Neural cell (in vitro differentiated cells): ENCODE results near the gene MS4A4E. TPM values are rescaled to one million over a fixed set of nuclear protein-coding genes. Genes with fewer than 3 reads are reported as not detected.

Source experiments
- H2AFZ ChIP-seq: fragments of 200-600, 300-800 bp; sonication (generic), shearing (Covaris generic); 2 replicates; pipeline ENCODE4 v1.6.0; 2014; ENCODE audit warnings: low read depth, mild to moderate bottlenecking, antibody characterized with exemption, low read length, moderate library complexity
- H3F3A ChIP-seq: fragments of 200-600 bp; shearing (Covaris generic); 2 replicates; pipeline ENCODE4 v1.6.1; 2016; ENCODE audit warnings: mild to moderate bottlenecking, moderate library complexity, mixed read lengths, antibody characterized with exemption, low read length; ENCODE audit not compliant: insufficient read depth, poor library complexity, severe bottlenecking
- H3K27ac ChIP-seq: fragments of 200-600, 300-800 bp; sonication (generic), shearing (Covaris generic); 2 replicates; pipeline ENCODE4 v1.5.1; 2014; ENCODE audit warnings: mild to moderate bottlenecking, low read length, moderate library complexity
- H3K27me3 ChIP-seq: fragments of 300-800, 200-600 bp; sonication (generic), shearing (Covaris generic); 2 replicates; pipeline ENCODE4 v1.6.0; 2014; ENCODE audit warnings: mild to moderate bottlenecking, low read depth, low read length, moderate library complexity; ENCODE audit not compliant: insufficient read depth
- H3K36me3 ChIP-seq: fragments of 300-800, 200-600 bp; sonication (generic), shearing (Covaris generic); 2 replicates; pipeline ENCODE4 v1.5.1; 2014; ENCODE audit warnings: mild to moderate bottlenecking, antibody characterized with exemption, low read length, moderate library complexity; ENCODE audit not compliant: insufficient read depth
- H3K4me2 ChIP-seq: fragments of 300-800, 200-600 bp; sonication (generic), shearing (Covaris generic); 2 replicates; pipeline ENCODE4 v1.6.0; 2014; ENCODE audit warnings: mild to moderate bottlenecking, low read length
- H3K4me3 ChIP-seq: fragments of 300-800, 200-600 bp; sonication (generic), shearing (Covaris generic); 2 replicates; pipeline ENCODE4 v1.5.1; 2014; ENCODE audit warnings: mild to moderate bottlenecking, low read length, moderate library complexity
- H3K79me2 ChIP-seq: fragments of 200-600 bp; shearing (Covaris generic); replicated peaks from 2 replicates; pipeline ENCODE4 v1.6.0; 2014; ENCODE audit warnings: mild to moderate bottlenecking, low read length, moderate library complexity; ENCODE audit not compliant: insufficient read depth
- H3K9ac ChIP-seq: fragments of 300-800, 200-600 bp; sonication (generic), shearing (Covaris generic); 2 replicates; pipeline ENCODE4 v1.6.1; 2016; ENCODE audit warnings: mild to moderate bottlenecking, low read length, mixed read lengths
- H3K9me2 ChIP-seq: fragments of 200-600 bp; shearing (Covaris generic); 2 replicates; pipeline ENCODE4 v1.6.1; 2016; ENCODE audit warnings: mild to moderate bottlenecking, low read length, mixed read lengths; ENCODE audit not compliant: insufficient read depth
- H3K9me3 ChIP-seq: fragments of 200-600, 300-800 bp; sonication (generic), shearing (Covaris generic); 2 replicates; pipeline ENCODE4 v1.6.1; 2016; ENCODE audit warnings: mild to moderate bottlenecking, mixed run types, low read length, moderate library complexity, mixed read lengths
- H4K20me1 ChIP-seq: fragments of 200-600 bp; shearing (Covaris generic); 2 replicates; pipeline ENCODE4 v1.6.1; 2016; ENCODE audit warnings: mild to moderate bottlenecking, mixed run types; ENCODE audit not compliant: insufficient read depth
- CTCF ChIP-seq: fragments of 450-650 bp; IDR thresholded peaks from 2 replicates; pipeline ENCODE4 v1.5.1; 2014; ENCODE audit warnings: antibody characterized with exemption, mild to moderate bottlenecking, moderate library complexity; ENCODE audit not compliant: poor library complexity, severe bottlenecking
- EP300 ChIP-seq: fragments of 450-650 bp; conservative IDR thresholded peaks from 2 replicates; pipeline ENCODE4 v1.6.1; 2014; ENCODE audit warnings: antibody characterized with exemption, mild to moderate bottlenecking, moderate library complexity; ENCODE audit not compliant: poor library complexity, severe bottlenecking
- EZH2 ChIP-seq: fragments of 200-600, 300-800 bp; shearing (Covaris generic), sonication (generic); IDR thresholded peaks from 2 replicates; pipeline ENCODE4 v1.6.1; 2014; ENCODE audit warnings: antibody characterized with exemption, low read length, borderline replicate concordance, mild to moderate bottlenecking; ENCODE audit not compliant: insufficient read depth, poor library complexity, severe bottlenecking
- MXI1 ChIP-seq: fragments of 450-650 bp; conservative IDR thresholded peaks from 2 replicates; pipeline ENCODE4 v1.6.1; 2014; ENCODE audit warnings: antibody characterized with exemption, mild to moderate bottlenecking; ENCODE audit not compliant: poor library complexity, severe bottlenecking
- POLR2AphosphoS5 ChIP-seq: IDR thresholded peaks from 2 replicates; pipeline ENCODE4 v1.6.1; 2012
- RAD21 ChIP-seq: fragments of 450-650 bp; conservative IDR thresholded peaks from 2 replicates; pipeline ENCODE4 v1.6.1; 2014; ENCODE audit warnings: antibody characterized with exemption, mild to moderate bottlenecking, moderate library complexity
- REST ChIP-seq: IDR thresholded peaks from 2 replicates; pipeline ENCODE4 v1.6.1; 2012; ENCODE audit warnings: borderline replicate concordance
- SMC3 ChIP-seq: fragments of 450-650 bp; conservative IDR thresholded peaks from 2 replicates; pipeline ENCODE4 v1.6.1; 2014; ENCODE audit warnings: antibody characterized with exemption, mild to moderate bottlenecking, moderate library complexity; ENCODE audit not compliant: poor library complexity
- TAF1 ChIP-seq: IDR thresholded peaks from 2 replicates; pipeline ENCODE4 v1.6.1; 2012; ENCODE audit warnings: low read depth
- polyA plus RNA-seq: library from polyadenylated mRNA; depleted of rRNA; stranded (reverse); fragments of >200 nt; gene quantifications from 2 replicates; pipeline ENCODE4 v1.2.3, GENCODE V29; 2014

Gene MS4A4E
- polyA plus RNA-seq, 1 donor from 2014 or later: not detected

- H3K27ac ChIP-seq: no peak overlapping the region
- H3K9me3 ChIP-seq: peaks cover 4% of the 10 kb centered on the region
- no peaks in the 10 kb centered on the region for H3K36me3 ChIP-seq
- H3K9ac ChIP-seq: no peak overlapping the region
- H3K4me3 ChIP-seq: no peak overlapping the region
- TF ChIP-seq CTCF (no peak), MXI1 (no peak), TAF1 (no peak), RAD21 (no peak)
- no peaks in the 10 kb centered on the region for H3K27me3 ChIP-seq
- no peak overlapping the region for H2AFZ ChIP-seq
- H3K4me2 ChIP-seq: no peak overlapping the region
- H4K20me1 ChIP-seq: no peaks in the 10 kb centered on the region
- H3K79me2 ChIP-seq: no peaks in the 10 kb centered on the region
- no peaks in the 10 kb centered on the region for H3K9me2 ChIP-seq
- H3F3A ChIP-seq: no peaks in the 10 kb centered on the region
Measured at GRCh38 chr11:60172011-60172410, 70.9 kb downstream of the MS4A4E start.

- Histone ChIP-seq H3K79me2 (no peaks in the 10 kb centered on the region), H3K4me2 (no peak overlapping the region), H3K9me3 (peaks cover 4% of the 10 kb centered on the region), H3K27ac (no peak overlapping the region), H3K9me2 (no peaks in the 10 kb centered on the region), H3K9ac (no peak overlapping the region), H4K20me1 (no peaks in the 10 kb centered on the region), H3K36me3 (no peaks in the 10 kb centered on the region), H2AFZ (no peak overlapping the region), H3F3A (no peaks in the 10 kb centered on the region), H3K27me3 (no peaks in the 10 kb centered on the region), H3K4me3 (no peak overlapping the region)
- TF ChIP-seq SMC3 (no peak), EZH2 (no peak), TAF1 (no peak), REST (no peak), POLR2AphosphoS5 (no peak), MXI1 (no peak), CTCF (no peak), RAD21 (no peak), EP300 (no peak)
Measured at GRCh38 chr11:60170566-60170965, 72.4 kb downstream of the MS4A4E start.
